Measurements from ENCODE around the gene RPL13. TPM values are rescaled to one million over a fixed set of nuclear protein-coding genes. Genes with fewer than 3 reads are reported as not detected.

RPL13 gene
- total and polyA plus RNA-seq, 10 of the 15 experiments (the other 5 are each of a cell fraction or from before 2014, with no cell fraction given), result 386 to 9,428 (median 2,486) TPM

DNA sequence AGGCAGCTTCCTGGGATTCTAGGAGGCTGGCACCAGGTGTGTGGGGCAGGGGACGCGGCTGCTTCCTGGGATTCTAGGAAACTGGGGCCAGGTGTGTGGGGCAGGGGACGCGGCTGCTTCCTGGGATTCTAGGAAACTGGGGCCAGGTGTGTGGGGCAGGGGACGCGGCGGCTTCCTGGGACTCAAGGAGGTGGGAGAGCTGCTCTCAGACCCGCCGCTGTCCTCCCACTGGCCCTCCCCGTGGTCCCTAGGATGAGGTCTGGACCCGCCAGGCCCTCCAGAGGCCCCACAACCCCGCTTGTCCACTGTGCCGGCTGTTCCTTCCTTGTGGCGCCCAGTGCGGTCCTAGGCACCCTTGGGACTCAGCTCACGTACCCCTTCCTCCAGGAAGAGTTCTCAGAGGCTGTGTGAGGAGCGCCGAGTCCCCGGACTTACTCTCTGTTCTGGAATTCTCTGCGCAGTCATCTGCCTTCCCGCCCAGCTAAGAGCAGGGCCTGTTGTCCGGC lies 53.5 kb downstream of the RPL13 start (continued):
- TF ChIP-seq NFYB (IDR thresholded peaks at IDR 0.05; ENCODE audit: insufficient read depth, low read depth, low read length) (no peak), BRCA1 (IDR thresholded peaks at IDR 0.05; ENCODE audit: low read depth, low read length) (no peak), TBL1XR1 (IDR thresholded peaks at IDR 0.05; ENCODE audit: low read depth, low read length) (no peak)

Small RNA genes lying within 50 kb of the gene (small RNA-seq; reads per million reads assigned to genes)
- gene SNORD68, result not detected

Other genes with a start within 250 kb of the RPL13 start
Only the 7 nearest of the 10 such genes appear.
- 30.3 and 34.7 TPM in 2 replicates for gene ANKRD11, start 70.1 kb upstream of the RPL13 start, total RNA-seq (2014; rRNA removed)
- 26.2 and 26.3 TPM in 2 replicates for gene ANKRD11, start 70.1 kb upstream of the RPL13 start, total RNA-seq (2014; rRNA removed; fragmentation: Illumina TruSeq; extraction: Trizol)
- 103 and 106 TPM in 2 replicates for gene ANKRD11, start 70.1 kb upstream of the RPL13 start, total RNA-seq (2021)
- gene ANKRD11, start 70.1 kb upstream of the RPL13 start, polyA plus RNA-seq (2011; rRNA removed), result 25.8 and 28.4 TPM in 2 replicates
- 23.9 and 35.9 TPM in 2 replicates for gene ANKRD11, start 70.1 kb upstream of the RPL13 start, polyA plus RNA-seq (2014; fragmentation: Illumina TruSeq; extraction: Trizol)
- gene ANKRD11, start 70.1 kb upstream of the RPL13 start, polyA plus RNA-seq (2014; fragmentation: Nextera tagmentation; extraction: Ambion mirVana), result 1 to 10 TPM; 5.1 to 8.7 TPM
- 80.1 and 85.5 TPM in 2 replicates for gene ANKRD11, start 70.1 kb upstream of the RPL13 start, polyA plus RNA-seq (2014; rRNA removed)
- 10 to 100 TPM; 18.2 to 18.6 TPM for gene ANKRD11, start 70.1 kb upstream of the RPL13 start, polyA plus RNA-seq (2016; fragmentation: Nextera tagmentation; extraction: Ambion mirVana)
- gene SPG7, start 52.3 kb upstream of the RPL13 start, total RNA-seq (2014; rRNA removed), result 75.9 and 80.1 TPM in 2 replicates
- 36.9 and 40.0 TPM in 2 replicates for gene SPG7, start 52.3 kb upstream of the RPL13 start, total RNA-seq (2014; rRNA removed; fragmentation: Illumina TruSeq; extraction: Trizol)
- gene SPG7, start 52.3 kb upstream of the RPL13 start, total RNA-seq (2021), result 60.5 and 74.5 TPM in 2 replicates
- 24.5 and 31.9 TPM in 2 replicates for gene SPG7, start 52.3 kb upstream of the RPL13 start, polyA plus RNA-seq (2011; rRNA removed)
- gene SPG7, start 52.3 kb upstream of the RPL13 start, polyA plus RNA-seq (2014; fragmentation: Illumina TruSeq; extraction: Trizol), result 23.1 and 36.7 TPM in 2 replicates
- gene SPG7, start 52.3 kb upstream of the RPL13 start, polyA plus RNA-seq (2014; fragmentation: Nextera tagmentation; extraction: Ambion mirVana), result 1 to 10 TPM; 5.9 to 9.8 TPM
- gene SPG7, start 52.3 kb upstream of the RPL13 start, polyA plus RNA-seq (2014; rRNA removed), result 75.4 and 93.5 TPM in 2 replicates
- 10 to 100 TPM; 65.0 to 68.7 TPM for gene SPG7, start 52.3 kb upstream of the RPL13 start, polyA plus RNA-seq (2016; fragmentation: Nextera tagmentation; extraction: Ambion mirVana)
- 22.5 and 23.4 TPM in 2 replicates for gene CPNE7, start 15.1 kb downstream of the RPL13 start, total RNA-seq (2014; rRNA removed)
- gene CPNE7, start 15.1 kb downstream of the RPL13 start, total RNA-seq (2014; rRNA removed; fragmentation: Illumina TruSeq; extraction: Trizol), result 13.1 and 13.5 TPM in 2 replicates
- gene CPNE7, start 15.1 kb downstream of the RPL13 start, total RNA-seq (2021), result 39.6 and 46.9 TPM in 2 replicates
- gene CPNE7, start 15.1 kb downstream of the RPL13 start, polyA plus RNA-seq (2011; rRNA removed), result 6.1 and 7.4 TPM in 2 replicates
- 16.5 and 17.5 TPM in 2 replicates for gene CPNE7, start 15.1 kb downstream of the RPL13 start, polyA plus RNA-seq (2014; fragmentation: Illumina TruSeq; extraction: Trizol)
- gene CPNE7, start 15.1 kb downstream of the RPL13 start, polyA plus RNA-seq (2014; fragmentation: Nextera tagmentation; extraction: Ambion mirVana), result 1 to 10 TPM in 1 of 2 experiments, under 1 TPM in 1; 0.29 to 1.1 TPM
- gene CPNE7, start 15.1 kb downstream of the RPL13 start, polyA plus RNA-seq (2014; rRNA removed), result 39.7 and 49.2 TPM in 2 replicates
- gene CPNE7, start 15.1 kb downstream of the RPL13 start, polyA plus RNA-seq (2016; fragmentation: Nextera tagmentation; extraction: Ambion mirVana), result 10 to 100 TPM; 17.6 to 19.7 TPM
- gene DPEP1, start 53.0 kb downstream of the RPL13 start, total RNA-seq (2014; rRNA removed), result not detected in 2 replicates
- gene DPEP1, start 53.0 kb downstream of the RPL13 start, total RNA-seq (2014; rRNA removed; fragmentation: Illumina TruSeq; extraction: Trizol), result not detected in 2 replicates
- not detected in 2 replicates for gene DPEP1, start 53.0 kb downstream of the RPL13 start, total RNA-seq (2021)
- gene DPEP1, start 53.0 kb downstream of the RPL13 start, polyA plus RNA-seq (2011; rRNA removed), result not detected in 2 replicates
- gene DPEP1, start 53.0 kb downstream of the RPL13 start, polyA plus RNA-seq (2014; fragmentation: Illumina TruSeq; extraction: Trizol), result not detected in 2 replicates
- not detected for gene DPEP1, start 53.0 kb downstream of the RPL13 start, polyA plus RNA-seq (2014; fragmentation: Nextera tagmentation; extraction: Ambion mirVana)
- not detected in 2 replicates for gene DPEP1, start 53.0 kb downstream of the RPL13 start, polyA plus RNA-seq (2014; rRNA removed)
- gene DPEP1, start 53.0 kb downstream of the RPL13 start, polyA plus RNA-seq (2016; fragmentation: Nextera tagmentation; extraction: Ambion mirVana), result not detected
- gene CHMP1A, start 97.0 kb downstream of the RPL13 start, total RNA-seq (2014; rRNA removed), result 59.0 and 67.8 TPM in 2 replicates
- gene CHMP1A, start 97.0 kb downstream of the RPL13 start, total RNA-seq (2014; rRNA removed; fragmentation: Illumina TruSeq; extraction: Trizol), result 36.3 and 41.5 TPM in 2 replicates
- gene CHMP1A, start 97.0 kb downstream of the RPL13 start, total RNA-seq (2021), result 81.4 and 85.3 TPM in 2 replicates
- 20.7 and 41.0 TPM in 2 replicates for gene CHMP1A, start 97.0 kb downstream of the RPL13 start, polyA plus RNA-seq (2011; rRNA removed)
- gene CHMP1A, start 97.0 kb downstream of the RPL13 start, polyA plus RNA-seq (2014; fragmentation: Illumina TruSeq; extraction: Trizol), result 12.3 and 36.2 TPM in 2 replicates
- gene CHMP1A, start 97.0 kb downstream of the RPL13 start, polyA plus RNA-seq (2014; fragmentation: Nextera tagmentation; extraction: Ambion mirVana), result 1 to 10 TPM; 1.0 to 3.8 TPM
- 82.8 and 97.4 TPM in 2 replicates for gene CHMP1A, start 97.0 kb downstream of the RPL13 start, polyA plus RNA-seq (2014; rRNA removed)
- 10 to 100 TPM; 81.2 to 86.7 TPM for gene CHMP1A, start 97.0 kb downstream of the RPL13 start, polyA plus RNA-seq (2016; fragmentation: Nextera tagmentation; extraction: Ambion mirVana)
- 5.1 and 6.9 TPM in 2 replicates for gene SPATA33, start 97.2 kb downstream of the RPL13 start, total RNA-seq (2014; rRNA removed)
- 5.6 and 7.1 TPM in 2 replicates for gene SPATA33, start 97.2 kb downstream of the RPL13 start, total RNA-seq (2014; rRNA removed; fragmentation: Illumina TruSeq; extraction: Trizol)
- gene SPATA33, start 97.2 kb downstream of the RPL13 start, total RNA-seq (2021), result 11.1 and 12.1 TPM in 2 replicates
- gene SPATA33, start 97.2 kb downstream of the RPL13 start, polyA plus RNA-seq (2011; rRNA removed), result 2.4 and 3.4 TPM in 2 replicates
- 4.9 and 8.3 TPM in 2 replicates for gene SPATA33, start 97.2 kb downstream of the RPL13 start, polyA plus RNA-seq (2014; fragmentation: Illumina TruSeq; extraction: Trizol)
- 1 to 10 TPM; 1.1 to 2.9 TPM for gene SPATA33, start 97.2 kb downstream of the RPL13 start, polyA plus RNA-seq (2014; fragmentation: Nextera tagmentation; extraction: Ambion mirVana)
- 8.1 and 10.9 TPM in 2 replicates for gene SPATA33, start 97.2 kb downstream of the RPL13 start, polyA plus RNA-seq (2014; rRNA removed)
- 10 to 100 TPM; 15.7 to 15.8 TPM for gene SPATA33, start 97.2 kb downstream of the RPL13 start, polyA plus RNA-seq (2016; fragmentation: Nextera tagmentation; extraction: Ambion mirVana)
- gene CDK10, start 126.0 kb downstream of the RPL13 start, total RNA-seq (2014; rRNA removed), result 31.8 and 41.9 TPM in 2 replicates
- 20.8 and 23.5 TPM in 2 replicates for gene CDK10, start 126.0 kb downstream of the RPL13 start, total RNA-seq (2014; rRNA removed; fragmentation: Illumina TruSeq; extraction: Trizol)
- 45.3 and 58.7 TPM in 2 replicates for gene CDK10, start 126.0 kb downstream of the RPL13 start, total RNA-seq (2021)
- gene CDK10, start 126.0 kb downstream of the RPL13 start, polyA plus RNA-seq (2011; rRNA removed), result 22.1 and 30.1 TPM in 2 replicates
- 12.1 and 26.5 TPM in 2 replicates for gene CDK10, start 126.0 kb downstream of the RPL13 start, polyA plus RNA-seq (2014; fragmentation: Illumina TruSeq; extraction: Trizol)
- 1 to 10 TPM; 1.5 to 2.5 TPM for gene CDK10, start 126.0 kb downstream of the RPL13 start, polyA plus RNA-seq (2014; fragmentation: Nextera tagmentation; extraction: Ambion mirVana)
- 56.8 and 58.6 TPM in 2 replicates for gene CDK10, start 126.0 kb downstream of the RPL13 start, polyA plus RNA-seq (2014; rRNA removed)
- 10 to 100 TPM; 54.1 to 55.6 TPM for gene CDK10, start 126.0 kb downstream of the RPL13 start, polyA plus RNA-seq (2016; fragmentation: Nextera tagmentation; extraction: Ambion mirVana)